Measurements from ENCODE around the gene KANK2. TPM values are rescaled to one million over a fixed set of nuclear protein-coding genes. Genes with fewer than 3 reads are reported as not detected.

Gene KANK2
- polyA plus RNA-seq, 1 donor from 2014 or later, result 0.25 TPM

DNA sequence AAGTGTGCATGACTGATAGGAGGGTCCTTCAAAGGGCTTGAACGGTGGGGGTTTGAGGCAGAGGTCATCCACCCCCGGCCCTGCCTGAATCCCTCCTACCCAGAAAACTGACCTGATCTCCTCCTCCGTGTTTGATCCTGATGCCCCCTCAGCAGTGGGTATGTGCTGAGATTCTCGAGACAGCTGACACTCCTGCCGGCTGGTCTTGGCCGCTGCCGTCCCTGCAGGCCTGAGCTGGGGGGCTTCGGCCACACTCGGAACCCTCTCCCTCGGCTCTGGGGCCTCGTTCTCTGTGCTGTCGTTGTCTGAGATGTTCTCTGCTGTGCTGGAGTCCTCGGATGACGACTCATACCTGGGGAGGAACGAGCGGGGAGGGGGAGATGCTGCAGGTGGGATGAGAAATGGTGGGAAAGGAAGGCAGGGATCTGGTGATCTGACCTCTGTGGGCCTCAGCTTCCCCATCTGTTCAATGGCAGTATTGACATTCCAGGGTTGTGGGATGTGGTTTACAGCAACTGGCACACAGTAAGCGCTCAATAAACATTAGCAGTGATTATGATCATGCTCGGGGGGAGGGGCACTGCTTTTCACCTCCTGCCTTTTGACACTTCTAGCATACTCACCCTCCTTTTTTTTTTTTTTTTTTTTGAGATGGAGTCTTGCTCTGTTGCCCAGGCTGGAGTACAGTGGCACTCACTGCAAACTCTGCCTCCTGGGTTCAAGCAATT is 20.7 kb downstream of the KANK2 start:
- Histone ChIP-seq H4K20me1 (ENCODE audit: insufficient read depth) (no peaks in the 10 kb centered on the region), H3K36me3 (ENCODE audit: insufficient read depth, low read length) (no peaks in the 10 kb centered on the region), H3K4me2 (ENCODE audit: low read length) (no peak overlapping the region), H3K9me3 (ENCODE audit: low read length) (no peaks in the 10 kb centered on the region), H3K27me3 (ENCODE audit: insufficient read depth, low read depth, low read length) (no peaks in the 10 kb centered on the region), H3K79me2 (replicated peaks; ENCODE audit: insufficient read depth, low read length) (no peaks in the 10 kb centered on the region), H3F3A (ENCODE audit: insufficient read depth, low read length, poor library complexity, severe bottlenecking) (no peaks in the 10 kb centered on the region), H3K9me2 (ENCODE audit: insufficient read depth, low read length) (no peaks in the 10 kb centered on the region), H2AFZ (ENCODE audit: low read depth, low read length) (no peak overlapping the region), H3K27ac (ENCODE audit: low read length) (no peak overlapping the region), H3K9ac (ENCODE audit: low read length) (no peak overlapping the region), H3K4me3 (ENCODE audit: low read length) (no peak overlapping the region)
- no peak for TF ChIP-seq SMC3 (conservative IDR thresholded peaks at IDR 0.05; ENCODE audit: poor library complexity)
- TF ChIP-seq POLR2AphosphoS5 (IDR thresholded peaks at IDR 0.05), result no peak
- TF ChIP-seq TAF1 (IDR thresholded peaks at IDR 0.05; ENCODE audit: low read depth), result no peak
- no peak for TF ChIP-seq MXI1 (conservative IDR thresholded peaks at IDR 0.05; ENCODE audit: poor library complexity, severe bottlenecking)
- TF ChIP-seq, protein P1, sequence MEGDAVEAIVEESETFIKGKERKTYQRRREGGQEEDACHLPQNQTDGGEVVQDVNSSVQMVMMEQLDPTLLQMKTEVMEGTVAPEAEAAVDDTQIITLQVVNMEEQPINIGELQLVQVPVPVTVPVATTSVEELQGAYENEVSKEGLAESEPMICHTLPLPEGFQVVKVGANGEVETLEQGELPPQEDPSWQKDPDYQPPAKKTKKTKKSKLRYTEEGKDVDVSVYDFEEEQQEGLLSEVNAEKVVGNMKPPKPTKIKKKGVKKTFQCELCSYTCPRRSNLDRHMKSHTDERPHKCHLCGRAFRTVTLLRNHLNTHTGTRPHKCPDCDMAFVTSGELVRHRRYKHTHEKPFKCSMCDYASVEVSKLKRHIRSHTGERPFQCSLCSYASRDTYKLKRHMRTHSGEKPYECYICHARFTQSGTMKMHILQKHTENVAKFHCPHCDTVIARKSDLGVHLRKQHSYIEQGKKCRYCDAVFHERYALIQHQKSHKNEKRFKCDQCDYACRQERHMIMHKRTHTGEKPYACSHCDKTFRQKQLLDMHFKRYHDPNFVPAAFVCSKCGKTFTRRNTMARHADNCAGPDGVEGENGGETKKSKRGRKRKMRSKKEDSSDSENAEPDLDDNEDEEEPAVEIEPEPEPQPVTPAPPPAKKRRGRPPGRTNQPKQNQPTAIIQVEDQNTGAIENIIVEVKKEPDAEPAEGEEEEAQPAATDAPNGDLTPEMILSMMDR (IDR thresholded peaks at IDR 0.05; ENCODE audit: poor library complexity, severe bottlenecking), result no peak
- no peak for TF ChIP-seq EZH2 (IDR thresholded peaks at IDR 0.05; ENCODE audit: borderline replicate concordance, insufficient read depth, low read length, poor library complexity, severe bottlenecking)
- no peak for TF ChIP-seq EP300 (conservative IDR thresholded peaks at IDR 0.05; ENCODE audit: poor library complexity, severe bottlenecking)
- TF ChIP-seq RAD21 (conservative IDR thresholded peaks at IDR 0.05), result no peak
- TF ChIP-seq, protein P2, sequence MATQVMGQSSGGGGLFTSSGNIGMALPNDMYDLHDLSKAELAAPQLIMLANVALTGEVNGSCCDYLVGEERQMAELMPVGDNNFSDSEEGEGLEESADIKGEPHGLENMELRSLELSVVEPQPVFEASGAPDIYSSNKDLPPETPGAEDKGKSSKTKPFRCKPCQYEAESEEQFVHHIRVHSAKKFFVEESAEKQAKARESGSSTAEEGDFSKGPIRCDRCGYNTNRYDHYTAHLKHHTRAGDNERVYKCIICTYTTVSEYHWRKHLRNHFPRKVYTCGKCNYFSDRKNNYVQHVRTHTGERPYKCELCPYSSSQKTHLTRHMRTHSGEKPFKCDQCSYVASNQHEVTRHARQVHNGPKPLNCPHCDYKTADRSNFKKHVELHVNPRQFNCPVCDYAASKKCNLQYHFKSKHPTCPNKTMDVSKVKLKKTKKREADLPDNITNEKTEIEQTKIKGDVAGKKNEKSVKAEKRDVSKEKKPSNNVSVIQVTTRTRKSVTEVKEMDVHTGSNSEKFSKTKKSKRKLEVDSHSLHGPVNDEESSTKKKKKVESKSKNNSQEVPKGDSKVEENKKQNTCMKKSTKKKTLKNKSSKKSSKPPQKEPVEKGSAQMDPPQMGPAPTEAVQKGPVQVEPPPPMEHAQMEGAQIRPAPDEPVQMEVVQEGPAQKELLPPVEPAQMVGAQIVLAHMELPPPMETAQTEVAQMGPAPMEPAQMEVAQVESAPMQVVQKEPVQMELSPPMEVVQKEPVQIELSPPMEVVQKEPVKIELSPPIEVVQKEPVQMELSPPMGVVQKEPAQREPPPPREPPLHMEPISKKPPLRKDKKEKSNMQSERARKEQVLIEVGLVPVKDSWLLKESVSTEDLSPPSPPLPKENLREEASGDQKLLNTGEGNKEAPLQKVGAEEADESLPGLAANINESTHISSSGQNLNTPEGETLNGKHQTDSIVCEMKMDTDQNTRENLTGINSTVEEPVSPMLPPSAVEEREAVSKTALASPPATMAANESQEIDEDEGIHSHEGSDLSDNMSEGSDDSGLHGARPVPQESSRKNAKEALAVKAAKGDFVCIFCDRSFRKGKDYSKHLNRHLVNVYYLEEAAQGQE (IDR thresholded peaks at IDR 0.05; ENCODE audit: borderline replicate concordance), result no peak

DNA sequence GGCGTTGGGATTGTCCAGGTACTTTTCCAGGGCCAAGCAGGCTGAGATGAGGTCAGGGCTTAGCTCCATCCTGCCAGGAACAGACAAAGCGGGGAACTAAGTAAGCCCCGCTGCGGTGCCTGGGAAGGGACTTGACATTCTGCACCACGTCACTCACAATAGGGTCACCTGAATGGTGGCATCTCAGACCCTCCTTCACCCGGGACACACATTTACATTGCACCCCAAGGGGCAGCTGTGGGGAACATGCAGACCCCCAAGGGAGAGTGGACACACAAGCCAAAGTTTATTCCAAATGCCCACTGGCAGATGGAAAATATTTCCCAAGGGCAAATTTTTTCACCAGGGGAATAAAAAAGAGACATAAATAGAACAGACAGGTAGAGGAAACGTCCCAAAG is 21.4 kb downstream of the KANK2 start:
- H3K27me3 ChIP-seq (ENCODE audit: insufficient read depth, low read depth, low read length), result no peaks in the 10 kb centered on the region
- TF ChIP-seq POLR2AphosphoS5 (IDR thresholded peaks at IDR 0.05), result no peak
- TF ChIP-seq EP300 (conservative IDR thresholded peaks at IDR 0.05; ENCODE audit: poor library complexity, severe bottlenecking), result no peak
- TF ChIP-seq SMC3 (conservative IDR thresholded peaks at IDR 0.05; ENCODE audit: poor library complexity), result no peak
- TF ChIP-seq, protein P2 (IDR thresholded peaks at IDR 0.05; ENCODE audit: borderline replicate concordance), result no peak
- no peak for TF ChIP-seq RAD21 (conservative IDR thresholded peaks at IDR 0.05)
- no peak for TF ChIP-seq MXI1 (conservative IDR thresholded peaks at IDR 0.05; ENCODE audit: poor library complexity, severe bottlenecking)
- no peak for TF ChIP-seq TAF1 (IDR thresholded peaks at IDR 0.05; ENCODE audit: low read depth)
- no peak for TF ChIP-seq EZH2 (IDR thresholded peaks at IDR 0.05; ENCODE audit: borderline replicate concordance, insufficient read depth, low read length, poor library complexity, severe bottlenecking)
- TF ChIP-seq, protein P1 (IDR thresholded peaks at IDR 0.05; ENCODE audit: poor library complexity, severe bottlenecking), result no peak
- H3K27ac ChIP-seq (ENCODE audit: low read length), result no peak overlapping the region
- H3K79me2 ChIP-seq (replicated peaks; ENCODE audit: insufficient read depth, low read length), result no peaks in the 10 kb centered on the region
- H3K9me3 ChIP-seq (ENCODE audit: low read length), result no peaks in the 10 kb centered on the region
- H3K36me3 ChIP-seq (ENCODE audit: insufficient read depth, low read length), result no peaks in the 10 kb centered on the region
- H4K20me1 ChIP-seq (ENCODE audit: insufficient read depth), result no peaks in the 10 kb centered on the region
- no peak overlapping the region for H3K9ac ChIP-seq (ENCODE audit: low read length)
- no peak overlapping the region for H2AFZ ChIP-seq (ENCODE audit: low read depth, low read length)
- H3K9me2 ChIP-seq (ENCODE audit: insufficient read depth, low read length), result no peaks in the 10 kb centered on the region
- H3K4me2 ChIP-seq (ENCODE audit: low read length), result no peak overlapping the region
- no peaks in the 10 kb centered on the region for H3F3A ChIP-seq (ENCODE audit: insufficient read depth, low read length, poor library complexity, severe bottlenecking)
- no peak overlapping the region for H3K4me3 ChIP-seq (ENCODE audit: low read length)
